HG03196 (cell line): ENCODE results near the gene MEIKIN.
A peak's percentile ranks its signal among the peaks of the same experiment; 100 is the strongest.
"Not testable (repeated sequence)": the region's sequence is repeated elsewhere in the genome, so short reads cannot be mapped to it uniquely, and the experiment has no call there.

ENCODE experiments used
- ATAC-seq: cut with Tn5 transposase; IDR thresholded peaks from one replicate; pipeline ENCODE4 v1.9.1; 2021; ENCODE audit not compliant: unreplicated experiment

MEIKIN gene

DNA sequence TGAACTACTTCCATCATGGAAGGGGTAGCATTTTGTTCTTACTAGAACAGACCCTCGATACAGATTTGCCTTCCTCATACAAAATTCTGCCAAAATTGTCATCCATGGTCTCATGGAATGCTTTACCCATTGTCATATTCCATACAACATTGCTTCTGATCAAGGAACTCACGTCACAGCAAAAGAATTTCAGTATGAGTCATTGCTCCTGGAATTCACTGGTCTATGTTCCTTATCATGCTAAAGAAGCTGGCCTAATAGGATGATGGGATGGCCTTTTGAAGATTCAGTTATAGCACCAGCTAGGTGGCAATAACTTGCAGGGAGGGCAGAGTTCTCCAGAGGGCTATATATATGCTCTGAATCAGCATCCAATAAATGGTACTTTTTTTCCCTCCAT lies 130.5 kb downstream of the MEIKIN start:
- ATAC-seq, result no peak

DNA sequence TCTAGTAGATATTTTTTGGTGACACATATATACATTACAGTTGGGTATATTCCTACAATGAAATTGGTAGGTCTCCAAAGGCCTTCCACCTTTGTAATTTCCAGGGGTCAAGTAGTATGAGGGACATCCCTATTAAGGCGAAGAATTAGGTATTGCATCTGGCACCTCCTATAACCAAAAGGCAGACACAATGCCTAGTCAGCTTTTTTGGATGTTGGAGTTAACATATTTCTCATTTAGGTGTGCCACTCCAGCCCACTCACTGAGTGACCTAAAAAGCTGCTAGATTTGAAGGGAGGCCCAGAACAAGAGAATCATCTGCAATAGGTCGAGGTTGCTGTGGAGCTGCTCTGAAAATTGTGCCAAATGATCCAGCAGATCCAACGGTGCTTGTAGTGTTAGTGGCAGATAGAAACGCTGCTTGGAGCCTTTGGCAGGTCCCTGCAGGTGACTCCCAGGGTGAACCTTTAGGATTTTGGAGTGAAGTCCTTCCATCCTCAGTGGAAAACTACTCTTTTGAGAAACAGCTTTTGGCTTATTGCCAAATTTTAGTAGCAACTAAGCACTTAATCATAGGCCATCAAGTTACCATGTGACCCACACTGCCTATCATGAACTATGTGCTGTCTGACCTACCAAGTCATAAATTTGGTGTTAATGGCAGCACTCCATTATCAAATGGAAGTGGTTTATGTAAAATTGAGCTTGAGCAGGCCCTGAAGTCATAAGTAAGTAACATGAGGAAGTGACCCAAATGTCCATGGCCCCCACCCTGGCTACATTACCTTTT lies 132.9 kb downstream of the MEIKIN start:
- ATAC-seq, result no peak

DNA sequence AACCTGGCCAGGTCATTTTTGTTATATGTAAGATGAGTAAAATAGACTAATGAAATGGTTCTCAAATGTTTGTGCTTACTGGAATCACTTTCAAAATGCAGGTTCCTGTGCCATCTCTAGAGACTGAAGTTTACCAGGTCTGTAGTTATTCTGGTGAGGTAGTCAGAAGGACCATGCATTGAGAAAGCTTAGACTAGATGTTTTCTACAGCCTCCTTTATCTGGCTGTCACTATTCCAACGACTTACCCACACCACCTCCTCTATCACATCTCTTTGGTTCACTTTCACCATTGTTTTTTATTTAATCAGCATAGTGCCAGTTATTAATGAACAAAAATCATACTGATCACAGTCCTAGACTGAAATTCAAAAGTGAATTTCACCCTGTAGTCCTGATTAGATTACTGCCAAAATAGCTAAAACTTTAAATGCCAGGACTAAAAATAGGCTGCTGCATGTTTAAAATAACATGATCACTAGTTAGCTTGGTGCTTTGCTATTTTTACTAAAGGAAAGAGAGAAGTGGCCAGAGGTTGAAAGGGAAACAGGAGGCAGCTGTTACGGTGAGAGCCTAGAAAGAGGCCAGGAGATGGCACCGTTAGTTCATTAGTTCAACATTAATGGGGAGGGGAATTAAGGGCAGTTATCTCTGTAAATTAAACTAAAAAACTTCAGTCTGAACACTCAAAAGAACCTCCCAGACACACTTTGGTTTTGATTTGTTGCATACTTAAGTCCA lies 134.8 kb downstream of the MEIKIN start:
- no peak for ATAC-seq

DNA sequence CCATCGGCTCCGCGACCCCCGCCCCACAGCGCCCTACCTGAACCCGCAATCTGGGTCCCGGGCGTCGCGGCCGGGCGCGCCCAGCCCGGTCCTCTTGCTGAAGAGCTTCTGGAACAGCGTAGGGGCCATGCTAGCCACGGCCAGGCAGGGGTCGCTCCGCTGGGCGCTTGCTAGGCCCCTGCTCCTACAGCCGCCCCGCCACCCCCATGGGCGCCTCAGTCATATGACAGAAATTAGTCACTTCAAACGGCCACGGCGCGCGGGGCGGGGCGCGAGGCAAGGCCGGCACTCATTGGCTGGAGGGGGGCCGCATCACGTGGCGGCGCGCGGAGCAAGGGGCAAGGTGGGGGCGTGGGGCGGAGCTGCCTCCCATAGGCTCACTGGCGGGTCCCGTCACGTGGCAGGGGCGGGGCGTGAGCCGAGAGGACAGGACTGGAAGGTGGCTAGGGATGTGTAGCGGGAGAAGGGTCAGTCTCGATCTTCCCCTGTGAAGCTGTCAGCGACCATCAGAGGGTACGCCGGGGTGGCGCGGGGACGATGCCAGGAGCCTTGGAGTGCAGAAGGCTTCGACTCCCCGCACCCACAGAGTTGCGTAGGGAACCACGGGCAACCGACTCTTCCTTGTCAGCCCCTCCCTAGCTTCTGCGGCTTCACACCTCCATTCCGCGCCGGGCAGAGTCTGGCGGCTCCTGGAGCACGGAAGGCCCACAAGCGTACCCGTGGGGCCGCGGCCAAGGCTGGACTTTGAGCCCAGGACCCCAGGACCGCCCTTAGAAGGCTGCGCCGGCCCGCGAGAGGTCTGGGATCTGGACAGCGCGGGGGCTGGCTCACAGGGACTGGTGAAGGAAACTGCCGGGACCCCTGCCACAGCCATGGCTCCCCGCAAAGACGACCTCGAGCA lies 148.4 kb downstream of the MEIKIN start, which contains the start of gene FNIP1:
Gene FNIP1, minus strand, starts transcription at position 225 of the 901 bp plus-strand sequence. Its CDS starts 96 bp downstream, at position 129.
- ATAC-seq, result peak; percentile 92

DNA sequence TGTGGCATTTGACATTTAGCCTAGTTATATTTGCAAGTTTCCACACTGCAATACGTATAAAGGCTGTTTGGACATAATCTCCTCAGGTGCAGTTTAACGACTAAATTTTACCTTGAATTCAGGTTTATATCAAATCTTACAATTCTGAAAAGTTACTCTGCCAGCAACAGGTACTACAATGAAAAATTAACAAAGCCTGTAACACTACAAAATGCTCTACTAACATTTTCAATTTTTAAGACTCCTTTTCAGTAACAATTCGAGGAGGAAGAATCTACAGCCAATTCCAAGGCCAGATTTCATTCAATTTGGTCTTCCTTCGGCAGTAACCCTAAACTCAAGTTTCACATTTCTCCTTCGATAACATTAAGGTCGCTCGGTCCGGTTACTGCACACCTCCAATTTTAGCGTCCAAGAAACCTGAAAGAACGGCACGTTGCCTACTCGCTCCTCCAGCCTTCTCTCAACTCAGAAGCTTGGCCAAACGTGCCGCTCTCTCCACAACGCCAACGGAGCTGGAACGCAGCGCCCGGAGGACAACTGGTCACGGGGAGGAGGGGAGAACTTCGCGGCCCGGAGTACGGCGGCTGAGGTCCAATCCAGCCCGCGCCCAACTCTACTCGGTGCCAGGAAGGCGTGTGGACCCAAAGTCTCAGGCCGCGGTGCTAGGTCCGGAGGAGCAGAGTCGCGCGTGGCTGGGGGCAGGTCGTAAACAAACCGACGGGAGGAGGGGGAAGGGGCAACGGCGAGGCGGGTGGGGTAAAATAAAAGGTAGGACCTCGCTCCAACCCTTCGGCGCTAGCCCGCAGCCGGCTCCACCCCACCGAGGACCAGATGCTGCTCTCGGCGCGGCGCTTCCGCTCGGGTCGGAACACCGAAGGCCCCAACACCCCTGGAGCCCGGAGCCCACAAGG lies 149.3 kb downstream of the MEIKIN start:
- peak; percentile 21 for ATAC-seq

DNA sequence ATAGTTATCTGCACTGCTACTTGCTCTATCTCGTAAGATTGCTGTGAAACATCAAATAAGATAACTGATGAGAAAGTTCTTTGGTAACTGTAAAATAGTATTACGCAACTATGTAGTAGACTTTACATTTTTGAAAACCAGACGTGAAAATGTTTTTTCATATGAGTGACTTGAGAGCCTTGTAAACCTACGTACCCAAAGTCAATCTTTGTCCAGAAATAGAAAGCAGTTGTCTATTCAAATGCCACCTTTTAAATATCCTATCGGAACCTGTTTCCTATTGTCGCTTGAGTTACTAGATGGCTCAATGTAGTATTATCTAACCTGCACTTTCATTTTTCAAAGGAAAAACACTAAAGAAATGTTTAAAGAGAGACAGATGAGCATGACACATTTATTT lies 150.2 kb downstream of the MEIKIN start:
- ATAC-seq, result no peak

DNA sequence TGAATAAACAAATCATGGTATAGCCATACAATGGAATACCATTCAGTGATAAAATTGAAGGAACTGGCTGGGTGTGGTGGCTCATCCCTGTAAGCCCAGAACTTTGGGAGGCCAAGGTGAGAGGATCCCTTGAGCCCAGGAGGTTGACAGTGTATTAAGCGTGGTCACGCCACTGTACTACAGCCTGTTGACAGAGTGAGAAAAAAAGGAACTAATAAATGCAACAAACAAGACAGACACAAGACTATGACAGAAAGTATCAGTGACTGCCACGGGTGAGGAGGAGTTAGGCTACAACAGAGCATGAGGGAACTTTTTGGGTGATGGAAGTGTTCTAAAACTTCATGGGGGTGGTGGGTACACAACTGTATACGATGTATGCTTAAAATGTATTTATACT lies 150.9 kb downstream of the MEIKIN start:
- ATAC-seq, result no peak

DNA sequence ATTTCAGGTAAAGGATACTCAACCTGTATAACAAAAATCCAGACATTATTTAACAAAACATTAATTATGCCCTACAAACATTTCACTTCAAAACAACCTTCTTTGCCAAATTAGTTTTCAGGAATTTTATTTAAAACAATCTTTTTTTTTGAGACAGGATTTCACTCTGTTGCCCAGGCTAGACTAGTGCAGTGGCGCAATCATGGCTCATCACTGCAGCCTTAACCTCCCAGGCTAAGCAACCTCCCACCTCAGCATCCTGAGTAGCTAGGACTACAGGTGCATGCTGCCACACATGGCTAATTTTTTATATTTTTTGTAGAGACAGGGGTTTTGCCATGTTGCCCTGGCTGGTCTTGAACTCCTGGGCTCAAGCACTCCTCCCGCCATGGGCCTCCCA lies 152.6 kb downstream of the MEIKIN start:
- no peak for ATAC-seq

DNA sequence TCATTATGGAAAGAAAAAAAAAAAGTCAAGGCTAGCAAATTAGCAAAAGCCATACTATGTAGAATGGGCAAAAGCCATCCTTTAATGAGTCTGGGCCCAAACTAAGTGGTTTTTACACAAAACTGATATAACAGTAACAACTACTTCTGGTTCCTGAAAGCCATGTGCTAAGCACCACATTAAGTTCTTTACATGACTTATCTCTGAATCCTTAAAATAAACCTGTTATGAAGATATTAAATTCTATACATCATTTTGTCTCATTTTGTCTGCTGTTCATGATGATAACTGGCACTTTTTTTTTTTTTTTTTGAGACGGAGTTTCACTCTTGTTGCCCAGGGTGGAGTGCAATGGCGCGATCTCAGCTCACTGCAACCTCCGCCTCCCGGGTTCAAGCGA lies 153.6 kb downstream of the MEIKIN start:
- no peak for ATAC-seq

DNA sequence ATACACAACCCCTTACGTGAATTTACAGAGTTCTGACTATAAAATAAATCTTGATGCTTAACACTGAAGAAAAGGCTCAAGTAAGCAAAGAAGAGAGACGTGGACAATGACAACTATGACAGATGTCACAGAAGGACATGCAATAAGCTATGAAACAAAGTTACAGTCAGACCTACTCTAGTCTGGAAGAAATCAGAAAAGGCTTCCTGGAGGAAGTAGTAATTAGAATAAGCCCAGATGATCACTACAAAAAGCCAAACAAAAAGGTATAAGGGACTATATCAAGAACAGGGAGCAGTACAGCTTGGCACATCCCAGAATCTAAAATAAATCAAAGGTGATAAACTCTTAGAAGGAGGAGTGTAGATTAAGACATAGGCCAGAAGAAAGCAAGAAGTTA lies 154.9 kb downstream of the MEIKIN start:
- ATAC-seq, result no peak

DNA sequence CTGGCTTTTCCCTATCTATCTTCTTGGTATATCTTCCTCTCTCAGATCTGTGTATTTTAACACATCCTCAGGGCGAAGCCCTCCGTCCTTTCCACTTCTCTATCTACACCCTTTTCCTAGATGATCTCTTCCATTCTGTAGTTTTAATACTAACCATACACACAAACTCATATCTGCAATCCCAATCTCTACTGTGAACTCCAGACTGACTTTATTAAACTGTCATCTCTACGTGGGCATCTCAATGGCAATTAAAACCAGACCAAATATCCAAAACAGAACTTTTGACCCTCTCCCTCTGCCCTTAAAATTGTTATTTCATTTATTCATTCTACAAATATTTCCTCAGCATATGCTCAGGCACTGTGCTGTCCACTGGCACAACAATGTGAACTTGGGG lies 155.7 kb downstream of the MEIKIN start:
- no peak for ATAC-seq

DNA sequence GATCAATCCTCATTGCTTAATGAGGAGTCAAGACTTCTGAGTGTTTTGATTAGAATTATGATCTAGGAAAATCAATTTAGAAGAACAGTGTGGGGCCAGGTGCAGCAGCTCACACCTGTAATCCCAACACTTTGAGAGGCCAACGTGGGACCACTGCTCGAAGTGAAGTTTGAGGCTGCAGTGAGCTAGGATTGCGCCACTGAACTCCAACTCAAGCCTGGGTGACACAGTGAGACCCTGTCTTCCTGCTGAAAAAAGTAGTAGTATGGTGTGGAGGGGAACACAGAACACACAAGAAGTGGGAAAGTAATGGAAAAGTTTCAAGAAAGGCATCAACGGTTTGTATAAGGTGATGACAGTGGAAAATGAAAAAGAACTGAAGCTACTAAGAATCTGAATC lies 157.7 kb downstream of the MEIKIN start:
- no peak for ATAC-seq

DNA sequence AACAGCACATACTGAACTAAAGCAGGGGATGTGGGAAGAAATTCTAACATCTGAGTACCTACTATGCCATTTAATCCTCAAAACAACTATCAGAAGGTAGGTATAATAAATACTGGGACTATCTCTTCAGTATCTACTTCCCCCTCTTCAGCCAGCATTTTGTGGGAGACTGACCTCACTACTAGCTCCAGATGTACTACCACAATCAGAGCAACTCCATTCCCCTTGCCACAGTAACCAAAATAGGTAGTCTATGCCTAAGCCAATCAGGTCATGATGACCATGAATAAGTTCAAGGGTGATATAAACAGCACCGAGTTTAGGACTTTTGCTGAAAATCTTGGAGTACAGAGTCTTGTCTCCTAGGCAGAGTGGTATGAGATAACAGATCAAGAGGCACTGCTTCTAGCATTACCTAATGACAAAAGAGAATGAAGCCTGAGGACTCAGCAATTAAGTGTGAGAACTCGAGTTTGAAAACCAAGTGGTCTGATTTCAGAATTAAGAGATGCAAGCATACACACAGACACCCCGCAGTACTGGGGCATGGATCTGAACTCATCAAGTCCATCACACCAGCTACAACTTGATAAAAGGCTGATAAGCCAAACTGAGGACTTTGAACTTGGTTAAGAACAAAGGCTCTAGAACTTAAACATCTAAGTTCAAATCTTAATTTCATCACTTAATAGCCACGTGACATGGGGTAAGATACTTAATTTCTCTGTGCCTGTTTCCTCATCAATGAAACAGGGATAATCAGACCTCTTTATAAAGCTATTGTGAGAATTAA lies 158.4 kb downstream of the MEIKIN start:
- ATAC-seq, result no peak

DNA sequence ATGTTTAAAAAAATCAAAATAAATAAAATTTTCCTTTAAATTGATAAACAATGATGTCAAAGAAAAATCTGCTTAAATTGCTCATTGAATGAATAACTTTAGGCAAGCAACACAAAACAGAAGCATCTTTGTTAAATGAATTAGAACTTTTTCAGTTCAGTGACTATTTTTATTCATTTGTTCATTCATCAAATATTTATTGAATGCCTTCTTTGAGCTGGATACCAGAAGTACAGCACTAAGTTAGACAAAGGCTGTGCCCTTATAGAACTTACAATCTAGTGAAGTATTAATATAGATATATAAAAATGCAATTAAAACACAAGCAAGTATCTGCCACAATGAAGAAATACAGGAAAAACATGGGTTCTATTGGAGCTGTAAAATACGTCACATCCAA lies 159.4 kb downstream of the MEIKIN start:
- no peak for ATAC-seq

DNA sequence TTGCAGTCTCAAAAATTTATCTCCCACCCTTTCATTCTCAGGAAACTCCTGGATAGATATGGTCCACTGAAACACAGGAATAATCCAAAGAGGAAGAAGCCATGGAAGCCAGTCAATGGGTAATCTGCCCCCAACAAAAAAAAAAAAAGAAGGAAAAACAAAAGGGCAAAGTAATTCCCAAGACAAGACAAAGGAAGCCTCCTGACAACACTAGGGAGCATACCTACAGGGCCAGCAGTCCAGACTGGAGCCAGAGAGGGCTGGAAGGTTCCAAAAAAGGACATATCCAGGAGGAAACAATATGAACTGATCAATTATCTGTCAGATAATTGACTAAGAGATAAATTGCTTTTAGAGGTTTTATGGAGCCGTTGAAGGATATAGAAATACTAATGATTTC lies 161.6 kb downstream of the MEIKIN start:
- ATAC-seq, result no peak

DNA sequence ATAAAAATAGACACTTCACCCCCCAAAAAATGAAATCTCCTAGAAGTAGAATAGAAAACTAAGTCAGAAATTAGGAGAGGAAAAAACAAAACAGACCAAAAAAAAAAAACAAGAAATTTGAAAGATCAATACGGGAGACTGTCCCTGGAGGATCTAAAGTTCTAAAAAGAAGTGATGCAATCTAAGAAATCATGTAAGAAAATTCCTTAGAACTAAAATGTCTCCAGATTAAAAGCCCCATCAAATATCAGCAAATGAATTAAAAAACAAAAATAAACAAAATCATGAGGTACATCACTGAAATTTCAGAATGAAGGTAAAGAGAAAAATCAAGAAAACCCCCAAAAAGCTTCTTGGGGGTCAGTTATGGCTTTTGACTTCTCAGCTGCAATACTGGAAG lies 162.1 kb downstream of the MEIKIN start:
- ATAC-seq, result no peak

DNA sequence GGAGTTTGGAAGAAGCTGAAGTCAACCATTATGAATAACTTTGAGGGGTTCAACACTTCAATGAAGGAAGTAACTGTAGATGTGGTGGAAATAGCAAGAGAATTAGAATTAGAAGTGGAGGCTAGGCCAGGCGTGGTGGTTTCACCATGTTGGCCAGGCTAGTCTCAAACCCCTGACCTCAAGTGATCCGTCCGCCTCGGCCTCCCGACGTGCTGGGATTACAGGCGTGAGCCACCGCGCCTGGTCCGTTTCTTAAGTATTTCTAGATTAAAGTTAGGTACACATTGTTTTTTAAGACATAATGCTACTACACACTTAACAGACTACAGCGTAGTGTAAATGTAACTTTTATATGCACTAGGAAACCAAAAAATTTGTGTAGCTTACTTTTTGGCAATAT lies 162.7 kb downstream of the MEIKIN start:
- ATAC-seq, result no peak

DNA sequence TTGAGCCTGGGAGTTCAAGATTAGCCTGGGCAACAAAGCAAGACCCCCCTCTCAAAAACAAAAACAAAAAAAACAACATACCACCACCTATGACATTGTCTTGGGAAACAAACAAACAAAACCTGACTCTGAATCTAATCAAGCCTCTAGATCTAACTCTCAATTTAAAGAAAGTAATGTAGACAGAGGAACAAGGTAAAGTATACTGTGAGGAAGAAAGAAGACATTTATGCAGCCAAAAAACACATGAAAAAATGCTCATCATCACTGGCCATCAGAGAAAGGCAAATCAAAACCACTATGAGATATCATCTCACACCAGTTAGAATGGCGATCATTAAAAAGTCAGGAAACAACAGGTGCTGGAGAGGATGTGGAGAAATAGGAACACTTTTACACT lies 167.3 kb downstream of the MEIKIN start:
- ATAC-seq, result not testable (repeated sequence)

DNA sequence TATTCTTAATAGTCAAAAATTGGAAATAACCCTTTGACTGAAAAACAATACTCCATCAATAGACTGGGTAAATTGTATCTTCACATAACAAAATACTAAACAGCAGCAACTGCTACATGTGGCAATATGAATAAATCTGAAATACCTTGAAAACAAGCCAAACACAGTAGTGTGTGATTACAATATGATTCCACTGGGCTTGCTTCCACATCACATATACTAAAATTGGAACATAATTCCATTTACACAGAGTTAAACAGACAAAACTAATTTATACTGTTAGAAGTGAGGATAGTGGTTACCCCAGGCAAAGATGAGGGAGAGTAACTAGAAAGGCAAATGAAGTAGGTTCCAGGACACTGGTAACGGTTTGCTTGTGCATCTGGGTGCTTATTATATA lies 169.0 kb downstream of the MEIKIN start:
- no peak for ATAC-seq
